SK-N-MC (cell line): ENCODE measurements around the gene ELP2.
"Not testable (repeated sequence)": the region's sequence is repeated elsewhere in the genome, so short reads cannot be mapped to it uniquely, and the experiment has no call there.

Experiments used
- DNase-seq: peaks from one replicate; pipeline ENCODE4 v3.0.0-alpha.2; 2011; ENCODE audit warnings: low read depth, low spot score
- H3K27ac ChIP-seq: fragments of 200-600 bp; sonication (generic); 2 replicates; pipeline ENCODE4 v1.5.1; 2016; ENCODE audit warnings: mixed run types
- H3K36me3 ChIP-seq: fragments of 200-600 bp; sonication (generic); 2 replicates; pipeline ENCODE4 v1.6.1; 2017; ENCODE audit warnings: antibody characterized with exemption, low read length, mixed read lengths; ENCODE audit not compliant: insufficient read depth
- H3K4me3 ChIP-seq: fragments of 200-600 bp; sonication (generic); 2 replicates; pipeline ENCODE4 v1.5.1; 2016
- H3K9ac ChIP-seq: fragments of 200-600 bp; sonication (generic); 2 replicates; pipeline ENCODE4 v1.8.0; 2017; ENCODE audit warnings: mixed run types, mixed read lengths; ENCODE audit not compliant: insufficient read length
- H3K9me3 ChIP-seq: fragments of 200-600 bp; sonication (generic); 2 replicates; pipeline ENCODE4 v1.6.1; 2017; ENCODE audit warnings: low read depth, mild to moderate bottlenecking, antibody characterized with exemption, low read length, moderate library complexity, mixed read lengths
- EZH2 ChIP-seq: fragments of 200-600 bp; sonication (generic); IDR thresholded peaks from one replicate; pipeline ENCODE4 v1.6.1; 2017; ENCODE audit warnings: antibody characterized with exemption
- FOXP2 ChIP-seq: optimal IDR thresholded peaks from 2 replicates; pipeline ENCODE3; 2011; ENCODE audit warnings: mild to moderate bottlenecking, moderate library complexity; ENCODE audit not compliant: insufficient read depth; ENCODE audit errors: extremely low read length, control extremely low read depth
- POLR2AphosphoS5 ChIP-seq: IDR thresholded peaks from 2 replicates; pipeline ENCODE4 v1.6.1; 2012; ENCODE audit warnings: mild to moderate bottlenecking, low read depth, low read length, borderline replicate concordance

Gene ELP2

DNA sequence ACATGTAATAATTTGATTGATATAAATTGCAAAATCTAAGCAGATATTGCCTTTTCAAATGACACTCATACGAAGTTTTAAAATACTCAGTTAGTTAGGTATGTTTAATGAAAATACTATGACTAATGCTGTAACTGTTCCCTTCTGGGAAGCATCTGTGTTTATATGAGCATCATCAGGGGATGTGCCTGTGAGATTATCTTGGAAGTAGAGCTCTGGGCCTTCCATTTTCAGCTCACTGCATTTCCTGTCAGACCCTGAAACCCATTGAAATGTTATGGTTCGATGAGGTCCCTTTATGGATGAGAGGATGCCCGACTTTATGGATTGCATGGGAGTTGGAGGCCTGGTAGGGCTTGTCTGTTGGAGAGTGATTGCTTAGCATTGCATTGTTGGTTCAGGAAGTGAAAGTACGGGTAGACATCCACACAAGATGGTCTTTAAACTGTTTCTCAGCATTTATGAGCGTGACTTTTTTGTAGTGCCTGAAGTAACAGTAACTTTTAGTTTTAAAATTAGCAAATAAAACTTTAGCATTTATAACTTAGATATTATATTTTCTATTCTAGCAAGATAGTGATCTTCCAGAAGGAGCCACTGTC is 28.7 kb downstream of the ELP2 start:
- Histone ChIP-seq H3K27ac (no peak overlapping the region), H3K9me3 (no peaks in the 10 kb centered on the region), H3K4me3 (no peak overlapping the region), H3K9ac (no peak overlapping the region), H3K36me3 (peaks cover 89% of the 10 kb centered on the region)
- TF ChIP-seq EZH2 (no peak), POLR2AphosphoS5 (no peak), FOXP2 (no peak)
- DNase-seq: no peak

DNA sequence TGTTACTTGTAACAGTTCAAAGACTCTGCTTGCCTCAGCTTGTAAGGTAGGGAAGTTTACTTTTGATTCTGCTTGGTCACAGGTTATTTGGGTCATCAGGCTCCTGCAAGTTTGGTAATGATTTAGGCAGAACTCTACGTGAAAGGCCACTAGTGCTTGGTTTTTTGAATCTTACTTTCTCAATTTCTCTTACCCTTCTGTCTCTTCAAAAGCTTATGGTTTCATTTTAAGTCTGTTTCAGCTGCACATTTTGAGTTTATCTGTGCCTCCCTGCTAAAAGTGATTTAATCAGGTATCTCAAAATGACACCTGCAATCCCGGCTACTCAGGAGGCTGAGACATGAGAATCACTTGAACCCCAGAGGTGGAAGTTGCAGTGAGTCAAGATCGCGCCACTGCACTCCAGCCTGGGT is 31.3 kb downstream of the ELP2 start:
- Histone ChIP-seq H3K9me3 (no peaks in the 10 kb centered on the region), H3K36me3 (peaks cover 92% of the 10 kb centered on the region), H3K4me3 (no peak overlapping the region), H3K27ac (no peak overlapping the region), H3K9ac (no peak overlapping the region)
- DNase-seq: no peak
- TF ChIP-seq FOXP2 (no peak), POLR2AphosphoS5 (no peak), EZH2 (no peak)

DNA sequence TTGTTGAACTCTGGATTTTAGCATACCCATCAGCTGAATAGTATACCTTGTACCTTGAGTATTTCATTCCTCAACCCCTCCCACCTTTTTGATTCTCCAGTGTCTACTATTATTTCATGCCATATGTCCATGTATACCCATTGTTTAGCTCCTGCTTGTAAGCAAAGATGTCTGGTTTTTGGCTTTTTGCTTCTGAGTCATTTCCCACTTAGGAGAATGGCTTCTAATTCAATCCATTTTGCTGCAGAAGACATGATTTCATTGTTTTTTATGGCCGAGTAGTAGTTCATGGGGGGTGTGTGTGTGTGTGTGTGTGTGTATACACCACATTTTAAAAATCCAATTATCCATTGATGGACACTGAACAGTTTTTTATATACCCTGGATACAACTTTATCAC is 33.3 kb downstream of the ELP2 start:
- Histone ChIP-seq H3K36me3 (peaks cover 85% of the 10 kb centered on the region), H3K4me3 (no peak overlapping the region), H3K9me3 (no peaks in the 10 kb centered on the region), H3K27ac (no peak overlapping the region), H3K9ac (no peak overlapping the region)
- no peak for TF ChIP-seq POLR2AphosphoS5
- TF ChIP-seq EZH2: no peak
- TF ChIP-seq FOXP2: no peak
- no peak for DNase-seq

DNA sequence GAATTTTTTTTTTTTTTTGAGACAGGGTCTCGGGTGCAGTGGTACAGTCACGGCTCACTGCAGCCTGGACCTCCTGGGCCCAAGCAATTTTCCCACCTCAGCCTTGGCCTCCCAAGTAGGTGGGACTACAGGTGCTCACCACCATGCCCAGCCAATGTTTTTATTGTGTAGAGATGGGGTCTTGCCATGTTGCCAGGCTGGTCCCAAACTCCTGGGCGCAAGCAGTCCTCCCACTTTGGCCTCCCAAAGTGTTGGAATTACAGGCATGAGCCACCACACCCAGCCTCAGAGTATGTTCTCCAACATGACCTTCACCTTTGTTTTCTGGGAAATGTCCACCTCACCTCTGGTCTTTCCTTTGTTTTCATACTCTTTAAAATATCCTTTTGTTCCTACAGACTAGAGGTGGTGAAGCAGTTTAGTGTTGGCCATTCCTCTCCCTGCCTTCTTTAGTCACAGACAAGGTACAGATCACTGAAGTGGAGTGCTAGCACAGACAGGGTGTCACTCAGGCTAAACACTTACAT is 38.1 kb downstream of the ELP2 start:
- H3K4me3 ChIP-seq: no peak overlapping the region

DNA sequence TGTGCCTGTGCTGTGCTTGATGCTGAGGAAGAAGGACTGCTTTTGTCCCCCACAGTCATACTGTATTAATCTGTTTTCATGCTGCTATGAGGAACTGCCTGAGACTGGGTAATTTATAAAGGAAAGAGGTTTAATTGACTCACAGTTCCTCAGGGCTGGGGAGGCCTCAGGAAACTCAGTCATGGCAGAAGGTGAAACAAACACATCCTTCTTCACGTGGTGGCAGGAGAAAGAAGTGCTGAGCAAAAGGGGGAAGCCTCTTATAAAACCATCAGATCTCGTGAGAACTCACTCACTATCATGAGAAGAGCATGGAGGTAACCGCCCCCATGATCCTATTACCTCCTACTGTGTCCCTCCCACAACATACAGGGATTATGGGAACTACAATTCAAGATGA is 38.6 kb downstream of the ELP2 start:
- H3K9me3 ChIP-seq, H3K4me3 ChIP-seq, H3K27ac ChIP-seq, DNase-seq, H3K9ac ChIP-seq: not testable (repeated sequence)
- H3K36me3 ChIP-seq: peaks cover 67% of the 10 kb centered on the region

More for the DNA sequence above, 38.1 kb downstream of the ELP2 start:
- Histone ChIP-seq H3K27ac (no peak overlapping the region), H3K9ac (no peak overlapping the region), H3K36me3 (peaks cover 68% of the 10 kb centered on the region), H3K9me3 (no peaks in the 10 kb centered on the region)
- no peak for DNase-seq
- TF ChIP-seq POLR2AphosphoS5: no peak
- no peak for TF ChIP-seq FOXP2
- TF ChIP-seq EZH2: no peak

DNA sequence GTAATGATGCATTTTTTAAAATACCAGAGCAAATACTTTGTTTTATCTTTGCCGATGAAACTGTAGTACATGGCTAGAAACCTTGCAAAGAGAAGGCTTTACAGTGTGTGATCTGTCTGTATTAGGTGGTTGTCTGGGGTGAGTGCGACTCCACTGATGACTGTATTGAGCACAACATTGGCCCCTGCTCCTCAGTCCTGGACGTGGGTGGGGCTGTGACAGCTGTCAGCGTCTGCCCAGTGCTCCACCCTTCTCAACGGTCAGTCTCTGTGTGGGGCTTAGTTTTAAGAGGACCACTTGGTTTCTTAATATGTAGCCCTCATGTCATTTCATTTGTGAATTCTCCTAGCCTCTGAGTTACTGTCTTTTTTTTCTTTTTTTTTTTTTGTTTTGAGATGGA is 40.2 kb downstream of the ELP2 start:
- Histone ChIP-seq H3K36me3 (peaks cover 63% of the 10 kb centered on the region), H3K9ac (no peak overlapping the region), H3K9me3 (no peaks in the 10 kb centered on the region), H3K27ac (no peak overlapping the region), H3K4me3 (no peak overlapping the region)
- TF ChIP-seq EZH2: no peak
- no peak for TF ChIP-seq POLR2AphosphoS5
- no peak for TF ChIP-seq FOXP2
- no peak for DNase-seq

DNA sequence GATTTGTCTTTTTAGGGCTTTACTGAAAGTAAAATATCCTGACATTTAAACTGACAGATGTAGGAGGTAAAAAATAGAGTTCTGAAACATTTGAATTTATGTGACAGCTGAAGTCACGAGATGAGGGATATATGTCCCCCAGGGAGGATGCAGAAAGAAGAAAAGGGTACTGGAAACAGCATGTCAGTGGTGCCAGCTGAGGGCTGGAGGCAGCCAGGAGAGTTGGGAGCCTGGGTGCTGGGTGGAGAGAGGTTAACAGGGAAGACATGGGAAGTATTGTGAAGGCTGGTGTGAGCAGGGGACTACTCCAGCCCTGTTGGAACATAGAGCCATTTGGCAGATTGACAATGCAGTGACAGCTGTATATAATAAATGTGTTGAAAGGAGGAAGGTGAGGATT is 45.8 kb downstream of the ELP2 start:
- H3K9me3 ChIP-seq: no peaks in the 10 kb centered on the region
- no peak overlapping the region for H3K4me3 ChIP-seq
- peaks cover 47% of the 10 kb centered on the region for H3K36me3 ChIP-seq
- no peak overlapping the region for H3K27ac ChIP-seq
- DNase-seq: no peak
- H3K9ac ChIP-seq: no peak overlapping the region
- no peak for TF ChIP-seq FOXP2
- TF ChIP-seq EZH2: no peak
- no peak for TF ChIP-seq POLR2AphosphoS5

DNA sequence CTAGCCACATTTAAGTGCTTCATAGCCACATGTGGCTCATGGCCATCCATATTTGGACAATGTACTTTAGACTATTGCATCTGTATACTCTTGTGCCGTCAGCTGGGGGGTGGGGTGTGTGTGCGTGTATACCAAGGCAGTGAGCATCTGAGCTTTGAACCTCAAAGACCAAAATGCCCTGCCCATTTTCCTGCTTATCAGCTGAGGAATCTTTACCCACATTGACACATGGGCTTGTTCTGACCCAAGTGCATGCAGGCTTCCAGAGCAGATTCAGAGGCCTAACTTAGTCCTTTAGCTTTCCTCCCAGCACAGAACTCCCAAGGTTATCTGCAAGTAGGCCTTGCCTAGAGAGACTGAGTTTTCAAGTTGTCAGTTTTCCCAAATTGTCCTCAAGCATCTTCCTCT is 46.5 kb downstream of the ELP2 start:
- DNase-seq: no peak
- no peak overlapping the region for H3K4me3 ChIP-seq
- H3K9me3 ChIP-seq: no peaks in the 10 kb centered on the region
- no peak overlapping the region for H3K9ac ChIP-seq
- peaks cover 40% of the 10 kb centered on the region for H3K36me3 ChIP-seq
- TF ChIP-seq FOXP2: no peak
- TF ChIP-seq EZH2: no peak
- no peak for TF ChIP-seq POLR2AphosphoS5
- H3K27ac ChIP-seq: no peak overlapping the region

DNA sequence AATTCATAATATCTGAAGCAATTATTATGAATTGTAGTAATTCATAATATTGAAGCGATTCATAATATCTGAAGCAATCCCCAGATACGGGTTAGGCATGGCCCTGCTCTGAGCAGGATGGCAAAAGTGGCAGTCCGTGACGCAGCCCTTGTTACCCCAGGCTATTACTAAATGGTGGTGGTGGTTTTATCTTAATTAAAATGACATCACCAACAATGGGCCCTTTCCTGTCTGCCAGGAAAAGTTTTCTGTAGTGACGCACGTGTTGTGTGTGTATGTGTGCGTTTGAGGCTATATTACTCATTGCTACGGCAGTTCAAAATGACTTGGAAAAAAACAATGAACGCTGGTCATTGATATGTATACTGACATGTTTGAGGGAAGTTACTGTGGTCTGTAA is 47.0 kb downstream of the ELP2 start:
- TF ChIP-seq FOXP2 (no peak), POLR2AphosphoS5 (no peak), EZH2 (no peak)
- Histone ChIP-seq H3K9ac (no peak overlapping the region), H3K27ac (no peak overlapping the region), H3K9me3 (no peaks in the 10 kb centered on the region), H3K4me3 (no peak overlapping the region), H3K36me3 (peaks cover 39% of the 10 kb centered on the region)
- DNase-seq: no peak
